ENCODE data around the gene BTF3.
"Not testable (repeated sequence)": the region's sequence is repeated elsewhere in the genome, so short reads cannot be mapped to it uniquely, and the experiment has no call there.

The BTF3 gene

DNA sequence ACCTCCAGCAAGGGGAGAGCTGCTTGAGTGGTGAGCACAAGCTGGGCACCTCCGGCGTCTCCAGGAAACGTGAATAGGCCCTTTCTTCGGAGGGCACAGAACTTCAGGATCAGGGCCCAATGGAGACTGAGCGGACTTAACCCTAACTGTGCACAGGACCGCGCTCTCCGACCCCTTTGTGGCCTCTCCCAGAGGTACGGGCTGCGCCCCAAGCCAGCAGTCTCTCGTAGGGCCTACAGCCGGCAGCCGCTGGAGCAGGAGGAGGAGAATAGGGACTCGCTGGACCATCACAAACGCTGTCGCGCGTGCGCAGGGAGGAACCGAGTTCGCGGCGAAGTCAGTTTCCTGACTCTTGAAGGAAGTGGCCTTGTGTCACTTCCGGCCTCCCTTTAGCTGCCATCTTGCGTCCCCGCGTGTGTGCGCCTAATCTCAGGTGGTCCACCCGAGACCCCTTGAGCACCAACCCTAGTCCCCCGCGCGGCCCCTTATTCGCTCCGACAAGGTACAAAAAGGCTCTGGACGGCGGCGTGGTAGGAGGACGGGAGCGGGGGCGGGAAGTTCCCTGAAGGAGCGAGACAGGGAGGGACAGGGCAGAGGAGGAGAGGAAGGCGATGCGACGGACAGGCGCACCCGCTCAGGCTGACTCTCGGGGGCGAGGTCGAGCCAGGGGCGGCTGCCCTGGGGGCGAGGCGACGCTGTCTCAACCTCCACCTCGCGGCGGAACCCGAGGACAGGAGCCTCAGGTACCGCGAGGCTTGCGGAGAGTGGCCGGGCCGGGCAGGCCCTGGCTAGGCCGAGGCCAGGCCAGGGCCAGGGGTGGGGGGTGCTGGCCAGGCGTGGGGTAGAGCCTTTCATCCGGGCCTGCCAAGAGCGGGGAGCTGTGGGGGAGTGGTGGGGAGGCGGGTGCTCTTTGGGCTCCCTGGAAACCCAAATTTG, at the start of gene BTF3:
BTF3 (plus strand) TSS at position 386 of the 936 bp plus-strand sequence; CDS start at position 612, 226 bp downstream.
- DNase-seq, result peak; percentile 98

DNA sequence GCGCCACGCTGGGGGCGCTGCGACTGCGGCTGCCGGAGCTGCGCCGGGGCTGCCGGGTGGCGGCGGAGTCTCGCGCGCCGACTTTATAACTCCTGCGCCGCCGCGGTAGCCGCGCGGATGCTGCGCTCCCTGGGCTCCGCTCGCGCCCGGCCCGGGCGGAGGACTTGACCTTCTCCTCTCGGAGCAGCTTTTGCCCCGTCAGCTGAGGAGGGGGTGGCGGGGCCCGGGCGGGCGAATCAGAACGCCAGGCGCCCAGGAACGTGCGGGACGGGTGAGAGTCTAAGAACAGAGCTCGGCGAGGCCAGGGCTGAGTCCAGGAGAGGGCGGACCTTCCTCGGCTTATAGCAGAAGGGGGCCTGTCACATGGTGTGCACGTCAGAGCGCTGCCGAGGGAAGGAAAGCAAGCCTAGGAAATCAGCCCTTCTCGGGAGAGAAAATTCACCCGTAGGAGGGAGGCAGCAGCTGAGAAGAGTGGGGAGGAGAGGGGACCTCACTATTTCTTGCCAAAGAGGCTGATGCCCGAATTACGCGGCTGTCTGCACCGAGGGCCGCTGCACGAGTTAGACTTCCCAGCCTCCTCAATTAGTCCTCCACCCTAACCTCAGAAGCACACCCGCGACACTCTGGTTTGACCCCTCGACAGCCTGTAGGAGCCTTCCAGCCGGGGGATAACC, 49.6 kb upstream of the BTF3 start, which contains the start of gene FOXD1:
FOXD1 (minus strand) TSS at position 315 of the 674 bp plus-strand sequence. CDS start 415 bp downstream, outside the sequence.
- DNase-seq, result peak; percentile 60

DNA sequence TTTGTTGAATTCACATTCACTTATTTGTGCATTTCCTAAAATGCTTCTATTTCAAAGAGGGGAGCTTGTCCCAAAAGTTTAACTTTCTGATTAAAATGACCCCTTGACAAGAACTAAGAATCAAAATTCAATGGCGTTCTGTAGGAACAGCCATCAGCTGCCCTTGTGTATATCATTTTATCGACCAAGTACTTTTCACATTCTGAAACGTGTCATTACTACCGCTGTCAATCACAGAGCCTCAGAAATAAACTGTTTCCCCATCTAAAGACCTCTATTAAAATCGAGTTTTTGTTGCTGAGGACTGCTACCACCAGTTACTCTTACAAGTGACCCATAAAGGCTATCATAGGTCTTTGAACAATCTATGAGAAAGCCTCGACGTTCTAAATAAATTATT, 48.1 kb upstream of the BTF3 start:
- DNase-seq, result no peak

DNA sequence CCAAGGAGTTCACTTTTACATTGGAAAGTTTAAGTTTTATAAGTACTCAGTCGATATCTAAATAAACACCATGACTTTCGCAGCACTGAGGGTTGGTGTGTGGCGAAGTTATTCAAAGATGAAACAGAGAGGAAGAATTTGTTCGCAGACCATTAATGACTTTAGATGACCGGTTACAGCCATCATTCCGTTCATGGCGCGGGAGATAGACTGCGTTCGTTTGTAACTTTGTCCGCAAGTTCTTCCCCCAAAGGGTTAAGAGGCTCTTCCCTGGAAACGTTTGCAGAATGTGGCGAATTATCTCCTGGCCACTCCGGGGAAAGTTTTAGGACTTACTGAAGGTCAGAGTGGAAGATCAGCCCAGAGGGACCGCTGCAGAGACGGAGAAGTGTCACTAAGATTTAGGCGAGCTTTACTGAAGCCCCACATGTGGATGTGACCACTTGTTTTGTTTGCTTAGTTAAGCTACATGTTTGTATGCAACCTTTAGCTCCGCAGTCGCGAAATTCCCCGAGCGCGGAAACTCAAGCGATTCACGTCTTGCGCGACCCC, 47.5 kb upstream of the BTF3 start:
- DNase-seq, result no peak

DNA sequence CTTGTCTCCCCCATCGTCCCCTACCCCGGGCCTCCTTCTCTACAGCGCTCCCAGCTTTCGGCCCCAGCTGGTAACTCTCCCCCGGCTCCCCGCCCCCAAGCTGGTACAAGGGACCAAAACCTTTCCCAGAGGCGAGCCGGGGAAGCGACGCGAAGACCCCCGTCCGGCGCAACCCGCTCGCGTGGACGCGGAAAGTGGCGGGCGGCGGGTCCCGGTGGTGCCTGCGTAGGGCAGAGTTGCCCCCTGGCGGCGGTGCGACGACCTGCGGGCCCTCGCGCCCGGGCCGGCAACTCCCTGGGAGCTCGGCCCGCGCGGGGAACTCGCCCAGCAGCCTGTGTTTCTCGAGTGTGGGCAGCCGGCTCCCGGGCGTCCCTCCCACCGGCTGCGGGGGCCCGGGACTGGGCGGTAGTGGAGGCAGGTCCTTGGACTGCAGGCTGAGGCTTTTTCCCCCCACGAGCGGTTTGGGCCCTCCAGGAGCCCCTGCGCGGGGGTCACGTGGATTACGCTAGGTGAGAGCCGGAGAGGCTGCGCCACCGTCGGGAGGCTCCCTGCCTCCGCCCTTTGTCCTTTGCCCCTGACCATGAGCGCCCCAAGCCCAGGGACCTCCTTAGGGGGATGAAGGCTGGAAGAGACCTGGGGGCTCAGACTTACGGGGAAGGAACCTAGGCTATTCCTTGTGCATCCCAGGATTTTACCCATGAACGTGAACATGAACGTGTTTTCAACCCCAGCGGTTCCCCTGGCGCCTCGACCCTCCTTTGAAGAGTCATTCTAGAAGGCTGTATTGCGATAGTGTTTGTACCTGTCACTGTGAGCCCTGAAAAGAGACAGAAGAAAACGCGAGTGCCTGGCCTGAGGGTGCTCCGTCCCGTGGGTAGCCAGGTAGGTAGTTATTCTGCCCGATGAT, 46.8 kb upstream of the BTF3 start:
- peak; percentile 62 for DNase-seq

DNA sequence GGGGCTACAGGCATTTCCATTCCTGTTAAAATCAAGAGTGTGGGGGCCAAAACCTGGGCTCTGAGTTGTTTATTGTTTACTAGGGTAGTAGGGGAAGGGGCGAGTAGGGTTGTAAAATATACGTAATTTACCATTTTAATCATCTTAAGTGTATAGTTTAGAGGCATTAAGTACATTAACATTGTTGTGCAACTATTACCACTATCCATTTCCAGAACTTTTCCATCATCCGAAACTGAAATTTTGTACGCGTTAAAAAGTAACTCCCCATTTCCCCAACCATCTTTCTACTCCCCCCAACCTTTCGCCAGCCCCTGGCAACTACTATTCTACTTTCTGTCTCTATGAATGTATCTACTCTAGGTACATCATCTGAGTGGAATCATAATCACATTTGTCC, 46.0 kb upstream of the BTF3 start:
- DNase-seq, result no peak

DNA sequence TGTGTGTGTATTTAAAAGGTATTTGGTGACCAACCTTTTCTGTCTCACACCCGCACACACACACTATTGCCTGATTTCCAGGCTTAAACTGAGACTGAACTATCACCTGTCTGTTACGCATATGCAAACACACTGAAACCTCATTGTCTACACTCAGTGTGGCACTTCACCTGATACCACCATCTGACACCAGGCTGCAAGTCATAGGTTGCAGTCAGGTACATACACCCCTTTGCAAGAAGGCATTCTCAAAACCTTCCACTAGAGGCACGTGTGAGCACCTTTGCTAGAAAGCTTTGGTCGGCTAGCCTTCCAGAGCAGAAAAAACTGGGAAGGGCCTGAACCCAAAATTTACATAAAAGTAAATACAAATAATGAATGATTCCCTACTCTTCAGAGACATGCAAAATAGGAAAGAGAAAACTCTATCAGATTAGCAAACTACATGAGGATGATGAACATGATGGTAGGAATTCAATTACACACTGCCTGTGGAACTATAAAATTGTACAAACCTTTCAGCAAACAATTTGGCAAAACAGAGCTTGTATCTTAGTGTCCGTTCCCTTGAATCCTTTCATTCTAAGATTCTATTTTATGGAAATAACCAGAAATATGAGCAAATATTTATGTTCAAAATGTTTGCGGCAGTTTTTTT, 43.7 kb upstream of the BTF3 start:
- peak; percentile 70 for DNase-seq

DNA sequence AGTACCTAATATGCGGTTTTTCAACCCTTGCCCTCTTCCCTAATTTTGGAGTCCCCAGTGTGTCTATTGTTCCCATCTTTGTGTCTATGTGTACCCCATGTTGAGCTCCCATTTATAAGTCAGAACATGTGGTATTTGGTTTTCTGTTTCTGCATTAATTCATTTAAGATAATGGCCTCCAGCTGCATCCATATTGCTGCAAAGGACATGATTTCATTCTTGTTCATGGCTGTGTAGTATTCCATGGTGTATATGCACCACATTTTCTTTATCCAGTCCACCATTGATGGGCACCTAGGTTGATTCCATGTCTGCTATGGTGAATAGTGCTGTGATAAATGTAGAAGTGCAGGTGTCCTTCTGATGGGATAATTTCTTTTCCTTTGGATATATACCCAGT, 41.8 kb upstream of the BTF3 start:
- not testable (repeated sequence) for DNase-seq

DNA sequence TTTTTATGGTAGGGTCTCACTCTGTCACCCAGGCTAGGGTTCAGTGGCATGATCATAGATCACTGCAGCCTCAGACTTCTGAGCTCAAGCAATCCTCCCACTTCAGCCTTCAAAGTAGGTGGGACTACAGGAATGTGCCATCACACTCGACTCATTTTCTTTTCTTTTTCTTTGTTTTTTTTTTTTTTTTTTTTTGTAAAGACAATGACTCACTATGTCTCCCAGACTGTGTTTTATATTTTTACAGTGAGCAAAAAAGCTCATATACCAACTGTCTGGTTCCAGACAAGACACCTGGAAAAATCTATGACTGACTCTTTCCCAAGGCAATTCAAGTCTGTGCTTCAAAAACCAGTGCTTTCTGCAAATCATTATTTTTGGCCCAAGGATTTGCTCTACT, 38.9 kb upstream of the BTF3 start:
- no peak for DNase-seq

DNA sequence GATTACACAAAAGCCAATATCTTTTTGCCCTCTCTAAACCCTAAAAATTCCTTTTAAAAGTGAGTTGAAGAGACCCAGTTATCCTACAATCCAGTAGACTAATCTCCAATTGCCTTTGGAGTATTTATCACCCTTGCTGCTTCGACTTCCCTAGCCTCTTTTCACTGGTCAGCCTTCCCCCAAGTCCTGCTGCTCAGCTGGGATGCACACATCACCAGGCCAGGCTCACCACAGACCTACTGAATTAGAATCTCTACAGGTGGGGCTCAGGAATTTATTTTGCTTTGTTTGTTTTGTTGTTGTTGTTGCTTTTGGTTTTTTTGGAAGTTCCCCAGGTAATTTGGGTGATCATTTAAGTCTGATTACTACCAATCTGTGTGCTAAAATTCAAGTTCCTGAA, 38.1 kb upstream of the BTF3 start:
- DNase-seq, result no peak

DNA sequence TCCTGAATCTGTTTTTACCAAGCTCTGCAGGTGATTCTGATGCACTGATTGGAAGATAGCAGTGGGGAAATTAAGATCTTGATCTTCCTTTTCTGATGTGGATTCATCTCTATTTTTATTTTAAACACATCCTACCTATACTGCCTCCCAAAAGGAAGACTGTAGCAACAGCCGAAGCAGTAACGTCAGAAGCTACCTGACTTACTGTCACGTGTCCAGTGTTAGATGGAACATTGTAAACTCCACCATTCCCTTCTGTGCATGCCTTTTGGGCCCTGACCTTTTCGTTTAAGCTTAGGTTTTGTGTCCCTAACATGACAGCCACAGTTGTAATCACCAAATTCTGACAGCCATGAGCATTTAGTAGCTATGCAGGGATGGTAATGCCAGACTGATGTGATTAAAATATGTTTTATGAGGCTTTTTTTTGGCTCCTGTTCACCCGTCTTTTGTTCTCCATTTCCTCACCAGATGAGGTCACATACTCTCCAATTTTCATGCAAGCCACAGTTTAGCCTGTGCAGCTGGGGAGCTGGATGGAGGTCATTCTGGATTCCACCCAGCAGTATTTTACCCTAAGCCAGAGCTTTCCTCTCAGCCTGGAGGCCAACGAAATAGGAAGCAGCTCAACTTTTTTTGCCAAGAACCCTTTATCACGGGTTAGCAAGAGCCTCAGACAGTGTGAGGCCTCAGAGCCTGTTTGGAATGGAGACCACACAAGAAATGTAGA, 34.1 kb upstream of the BTF3 start:
- no peak for DNase-seq

DNA sequence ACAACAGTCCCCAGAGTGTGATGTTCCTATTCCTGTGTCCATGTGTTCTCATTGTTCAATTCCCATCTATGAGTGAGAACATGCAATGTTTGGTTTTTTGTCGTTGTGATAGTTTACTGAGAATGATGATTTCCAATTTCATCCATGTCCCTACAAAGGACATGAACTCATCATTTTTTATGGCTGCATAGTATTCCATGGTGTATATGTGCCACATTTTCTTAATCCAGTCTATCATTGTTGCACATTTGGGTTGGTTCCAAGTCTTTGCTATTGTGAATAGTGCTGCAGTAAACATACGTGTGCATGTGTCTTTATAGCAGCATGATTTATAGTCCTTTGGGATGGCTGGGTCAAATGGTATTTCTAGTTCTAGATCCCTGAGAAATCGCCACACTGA, 29.6 kb upstream of the BTF3 start:
- not testable (repeated sequence) for DNase-seq

DNA sequence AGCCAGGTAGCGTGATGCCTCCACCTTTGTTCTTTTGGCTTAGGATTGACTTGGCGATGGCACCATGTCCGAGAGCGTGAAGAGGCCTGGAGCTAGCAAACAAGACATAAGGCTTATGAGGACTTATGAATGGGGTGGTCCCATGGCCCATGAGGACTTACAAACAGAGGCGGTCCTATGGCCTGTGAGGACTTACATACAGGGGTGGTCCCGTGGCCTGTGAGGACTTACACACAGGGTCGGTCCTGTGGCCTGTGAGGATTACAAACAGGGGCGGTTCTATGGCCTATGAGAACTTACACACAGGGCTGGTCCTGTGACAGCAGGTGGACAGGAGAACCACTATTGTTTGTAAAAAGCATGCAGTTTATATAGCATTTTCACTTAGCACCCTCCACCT, 28.4 kb upstream of the BTF3 start:
- no peak for DNase-seq

DNA sequence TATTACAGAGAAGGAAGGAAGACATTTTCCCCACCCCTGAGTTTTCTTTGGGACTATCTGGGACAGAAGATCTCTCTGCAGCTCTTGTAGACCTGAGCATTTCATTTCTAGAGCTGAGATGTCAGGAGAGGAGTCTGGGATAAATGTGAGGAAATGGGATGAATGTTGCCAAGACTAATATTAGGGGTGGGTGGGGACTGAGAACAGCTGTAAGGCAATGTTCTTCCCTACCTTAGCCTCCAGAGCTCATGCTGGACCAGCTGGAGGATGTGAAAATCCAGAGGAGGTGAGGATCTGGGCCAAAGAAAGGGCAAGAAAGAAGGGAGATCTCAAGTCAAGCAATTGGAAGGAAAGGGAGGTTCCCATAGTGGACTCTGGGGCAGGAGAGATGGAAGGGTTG, 26.6 kb upstream of the BTF3 start:
- no peak for DNase-seq

DNA sequence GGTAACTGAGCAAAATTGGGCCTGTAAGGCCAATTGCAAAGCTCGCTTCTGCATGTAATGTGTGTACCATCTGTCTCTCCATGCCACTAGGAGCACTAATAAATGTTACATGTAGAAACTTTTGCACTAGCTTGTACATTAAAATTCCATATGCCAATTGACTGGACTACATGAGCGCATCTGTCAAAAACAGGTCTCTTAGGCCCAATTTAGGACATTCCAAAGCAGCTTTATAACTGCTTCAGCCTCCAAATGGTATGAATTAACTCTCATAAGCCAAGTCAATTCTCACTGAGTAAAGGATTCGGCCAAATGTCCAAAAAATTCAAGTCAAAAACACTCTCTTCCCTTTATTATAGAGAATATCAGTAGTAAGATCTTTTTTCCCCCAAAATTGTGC, 26.1 kb upstream of the BTF3 start:
- DNase-seq, result no peak

DNA sequence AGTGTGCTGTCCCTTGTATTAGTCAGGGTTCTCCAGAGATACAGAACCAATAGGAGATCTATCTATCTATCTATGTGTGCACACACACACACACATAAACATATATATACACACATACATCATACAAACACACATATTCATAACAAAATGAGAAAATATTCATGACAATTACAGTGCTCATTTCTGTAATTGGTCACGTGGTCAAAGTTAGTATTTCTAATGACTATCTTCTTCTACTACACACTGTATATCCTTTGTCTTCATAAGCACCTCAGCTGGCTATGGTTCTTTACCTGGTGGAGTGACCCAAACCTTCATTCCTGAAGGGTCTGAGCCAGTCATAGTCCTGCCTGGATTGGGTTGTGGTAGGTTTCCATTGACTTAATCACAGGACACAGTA, 17.7 kb upstream of the BTF3 start:
- no peak for DNase-seq

DNA sequence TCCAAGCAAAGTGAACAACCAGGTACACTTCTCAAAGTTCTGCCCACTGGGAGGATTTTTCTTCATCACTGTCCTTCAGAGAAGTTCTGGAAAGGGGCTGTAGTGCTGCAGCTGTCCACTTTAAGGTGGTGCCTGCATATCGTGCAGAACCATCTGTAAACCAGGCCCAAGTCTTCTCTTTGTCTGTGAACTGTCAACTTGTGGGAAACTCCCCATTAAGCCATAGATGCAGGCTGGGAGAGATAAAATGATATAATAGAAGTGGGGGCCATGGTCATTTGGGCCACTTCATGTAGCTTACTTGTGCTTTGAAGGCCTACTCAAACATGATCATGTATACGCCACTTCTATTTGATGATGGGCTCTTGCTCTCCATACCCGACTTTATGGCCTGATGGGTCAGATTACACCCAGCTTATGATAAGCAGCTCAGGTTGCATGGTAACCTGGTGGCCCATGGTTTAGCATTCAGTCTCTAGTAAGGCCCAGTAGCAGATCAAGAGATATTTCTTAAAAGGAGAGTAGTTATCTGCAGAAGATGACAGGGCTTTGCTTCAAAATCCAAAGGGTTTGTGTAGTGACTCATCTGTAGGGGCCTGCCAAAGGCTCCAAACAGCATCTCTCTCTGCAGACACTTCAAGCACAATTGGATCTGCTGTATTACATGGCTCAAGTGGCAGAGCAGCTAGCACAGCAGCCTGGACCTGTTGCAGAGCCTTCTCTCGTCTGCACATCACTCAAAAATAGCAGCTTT, 15.7 kb upstream of the BTF3 start:
- no peak for DNase-seq

DNA sequence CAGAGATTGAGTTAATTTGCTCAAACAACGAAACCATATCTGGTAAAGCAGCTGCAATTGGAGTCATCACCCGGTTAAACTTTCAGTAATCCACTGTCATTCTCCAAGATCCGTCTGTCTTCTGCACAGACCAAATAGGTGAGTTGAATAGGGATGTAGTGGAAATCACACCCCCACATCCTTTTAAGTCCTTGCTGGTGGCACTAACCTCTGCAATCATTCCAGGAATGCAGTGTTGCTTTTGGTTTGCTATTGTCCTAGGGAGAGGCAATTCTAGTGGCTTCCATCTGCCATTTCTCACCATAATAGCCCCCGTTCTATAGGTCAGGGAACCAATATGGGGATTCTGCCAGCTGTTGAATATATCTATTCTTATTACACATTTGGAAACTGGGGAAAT, 14.6 kb upstream of the BTF3 start:
- no peak for DNase-seq

DNA sequence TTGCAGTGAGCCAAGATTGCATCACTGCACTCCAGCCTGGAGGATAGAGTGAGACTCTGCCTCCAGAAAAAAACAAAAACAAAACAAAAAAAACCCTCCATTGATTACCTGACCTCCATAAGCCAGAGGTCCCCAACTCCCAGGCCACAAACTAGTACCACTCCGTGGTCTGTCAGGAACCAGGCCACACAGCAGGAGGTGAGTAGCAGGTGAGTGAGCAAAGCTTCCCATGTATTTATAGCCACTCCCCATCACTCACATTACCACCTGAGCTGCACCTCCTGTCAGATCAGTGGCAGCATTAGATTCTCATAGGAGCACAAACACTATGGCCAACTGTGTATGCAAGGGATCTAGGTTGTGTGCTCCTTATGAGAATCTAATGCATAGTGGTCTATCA, 13.7 kb upstream of the BTF3 start:
- DNase-seq, result no peak

DNA sequence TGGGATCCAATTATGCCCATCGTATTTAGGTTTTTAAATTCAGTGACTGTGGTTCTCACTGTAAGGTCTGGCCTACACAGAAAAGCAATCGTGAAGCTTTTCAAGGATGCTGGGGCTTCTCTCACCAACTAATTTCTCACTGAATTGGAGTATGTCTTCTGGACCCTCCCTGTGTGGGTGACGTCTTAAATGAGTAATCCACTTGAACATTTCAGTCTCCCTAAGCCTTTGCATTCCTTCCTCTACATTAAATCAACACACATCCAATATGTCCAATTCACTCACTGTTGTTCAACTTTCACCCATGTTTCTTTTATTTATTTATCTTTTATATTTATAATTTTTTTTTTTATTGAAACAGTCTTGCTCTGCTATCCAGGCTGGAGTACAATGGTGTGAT, 12.5 kb upstream of the BTF3 start:
- DNase-seq, result no peak
